Neural progenitor cell (in vitro differentiated cells): ENCODE data around the gene ANXA10.

Experiments
- EZH2 ChIP-seq: fragments of 200-600 bp; sonication (generic); IDR thresholded peaks from 2 replicates; pipeline ENCODE4 v1.6.1; 2017; ENCODE audit warnings: antibody characterized with exemption, mild to moderate bottlenecking, moderate library complexity
- TF ChIP-seq, protein P1 (sequence below): fragments of 200-600 bp; sonication (generic); IDR thresholded peaks from 2 replicates; pipeline ENCODE4 v1.5.1; 2017; ENCODE audit warnings: antibody characterized with exemption, mild to moderate bottlenecking

DNA sequence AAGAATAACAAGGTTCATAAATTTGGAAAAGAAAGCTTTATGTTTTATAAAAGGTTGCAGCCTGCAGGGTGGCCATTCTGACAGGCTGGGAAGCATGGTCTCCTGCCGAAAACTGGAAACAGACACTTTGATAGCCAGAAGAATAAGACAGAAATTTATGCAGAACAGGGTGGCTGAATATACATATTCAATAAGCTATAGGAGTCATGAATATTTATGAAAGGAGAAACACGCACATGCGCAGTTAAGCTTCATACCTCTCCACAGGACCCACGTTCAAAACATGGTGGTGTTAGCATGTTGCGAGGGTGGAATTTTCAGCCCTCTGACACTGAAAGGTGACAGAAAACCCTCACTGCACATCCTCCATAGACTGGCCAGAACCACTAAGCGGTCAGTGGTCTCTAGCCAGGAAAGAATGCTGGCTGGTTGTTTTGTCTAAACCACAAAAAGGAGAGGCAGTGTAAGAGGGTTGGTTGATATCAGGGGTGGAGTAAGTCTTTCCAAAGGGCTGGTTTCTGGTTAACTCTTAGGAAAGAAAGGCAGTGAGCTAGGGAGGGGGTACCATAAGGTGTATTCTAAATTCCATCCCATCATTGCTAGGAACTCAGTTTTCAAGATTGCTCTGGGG is 58.2 kb downstream of the ANXA10 start:
- TF ChIP-seq, protein P1, sequence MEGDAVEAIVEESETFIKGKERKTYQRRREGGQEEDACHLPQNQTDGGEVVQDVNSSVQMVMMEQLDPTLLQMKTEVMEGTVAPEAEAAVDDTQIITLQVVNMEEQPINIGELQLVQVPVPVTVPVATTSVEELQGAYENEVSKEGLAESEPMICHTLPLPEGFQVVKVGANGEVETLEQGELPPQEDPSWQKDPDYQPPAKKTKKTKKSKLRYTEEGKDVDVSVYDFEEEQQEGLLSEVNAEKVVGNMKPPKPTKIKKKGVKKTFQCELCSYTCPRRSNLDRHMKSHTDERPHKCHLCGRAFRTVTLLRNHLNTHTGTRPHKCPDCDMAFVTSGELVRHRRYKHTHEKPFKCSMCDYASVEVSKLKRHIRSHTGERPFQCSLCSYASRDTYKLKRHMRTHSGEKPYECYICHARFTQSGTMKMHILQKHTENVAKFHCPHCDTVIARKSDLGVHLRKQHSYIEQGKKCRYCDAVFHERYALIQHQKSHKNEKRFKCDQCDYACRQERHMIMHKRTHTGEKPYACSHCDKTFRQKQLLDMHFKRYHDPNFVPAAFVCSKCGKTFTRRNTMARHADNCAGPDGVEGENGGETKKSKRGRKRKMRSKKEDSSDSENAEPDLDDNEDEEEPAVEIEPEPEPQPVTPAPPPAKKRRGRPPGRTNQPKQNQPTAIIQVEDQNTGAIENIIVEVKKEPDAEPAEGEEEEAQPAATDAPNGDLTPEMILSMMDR, result no peak
- TF ChIP-seq EZH2, result no peak
